Nephron (organoid): ENCODE data around the gene HS3ST2.
"Not testable (repeated sequence)": the region's sequence is repeated elsewhere in the genome, so short reads cannot be mapped to it uniquely, and the experiment has no call there.

Experiments
- H3K27ac Mint-ChIP-seq, 3 experiments: 2 replicates each; pipeline ENCODE4 v1.8.0; 2020; ENCODE audit warnings: mixed read lengths in 3 of 3, mild to moderate bottlenecking in 2 of 3, moderate library complexity in 1 of 3
- H3K27me3 Mint-ChIP-seq: 2 replicates; pipeline ENCODE4 v1.8.0; 2021; ENCODE audit warnings: low read depth, mild to moderate bottlenecking, moderate library complexity, mixed read lengths
- H3K36me3 Mint-ChIP-seq: 2 replicates; pipeline ENCODE4 v1.8.0; 2020; ENCODE audit warnings: low read depth, mixed read lengths
- H3K4me1 Mint-ChIP-seq: 2 replicates; pipeline ENCODE4 v1.8.0; 2020; ENCODE audit warnings: mixed read lengths
- H3K4me3 Mint-ChIP-seq, 3 experiments: 2 replicates each; pipeline ENCODE4 v1.8.0; 2020; ENCODE audit warnings: mild to moderate bottlenecking in 3 of 3, mixed read lengths in 3 of 3, moderate library complexity in 2 of 3
- H3K9me3 Mint-ChIP-seq: 2 replicates; pipeline ENCODE4 v1.8.0; 2020; ENCODE audit warnings: mixed read lengths
- CTCF ChIP-seq, 3 experiments: fragments of 200-600 bp; sonication (generic); IDR thresholded peaks; one replicate each; pipeline ENCODE4 v1.5.0; 2021; ENCODE audit warnings: antibody characterized with exemption in 3 of 3; ENCODE audit not compliant: unreplicated experiment in 3 of 3

Gene HS3ST2

GRCh38 chr16:22815863-22816262 lies 1.9 kb downstream of the HS3ST2 start:
- no peak for TF ChIP-seq CTCF (IDR thresholded peaks at IDR 0.05; ENCODE audit: unreplicated experiment in 3 of 3)
- H3K27me3 Mint-ChIP-seq = peaks cover 80% of the 10 kb centered on the region
- no peak overlapping the region for H3K27ac Mint-ChIP-seq
- H3K4me3 Mint-ChIP-seq = no peak overlapping the region
- peaks cover 6% of the 10 kb centered on the region for H3K4me1 Mint-ChIP-seq
- H3K36me3 Mint-ChIP-seq = no peaks in the 10 kb centered on the region
- no peaks in the 10 kb centered on the region for H3K9me3 Mint-ChIP-seq

GRCh38 chr16:22816475-22816874 lies 2.5 kb downstream of the HS3ST2 start:
- Mint-ChIP-seq H3K4me1 (peaks cover 6% of the 10 kb centered on the region), H3K9me3 (no peaks in the 10 kb centered on the region), H3K36me3 (no peaks in the 10 kb centered on the region), H3K27me3 (peaks cover 82% of the 10 kb centered on the region), H3K27ac (no peak overlapping the region), H3K4me3 (no peak overlapping the region)
- no peak for TF ChIP-seq CTCF (IDR thresholded peaks at IDR 0.05; ENCODE audit: unreplicated experiment in 3 of 3)

- not testable (repeated sequence) for H3K4me1 Mint-ChIP-seq, H3K4me3 Mint-ChIP-seq, H3K27ac Mint-ChIP-seq, H3K9me3 Mint-ChIP-seq, H3K36me3 Mint-ChIP-seq
- peaks cover 65% of the 10 kb centered on the region for H3K27me3 Mint-ChIP-seq
Observed at GRCh38 chr16:22818736-22819135, 4.8 kb downstream of the HS3ST2 start.

- Mint-ChIP-seq H3K27me3 (peaks cover 11% of the 10 kb centered on the region), H3K9me3 (no peaks in the 10 kb centered on the region), H3K36me3 (no peaks in the 10 kb centered on the region), H3K27ac (no peak overlapping the region), H3K4me3 (no peak overlapping the region), H3K4me1 (no peaks in the 10 kb centered on the region)
- no peak for TF ChIP-seq CTCF (IDR thresholded peaks at IDR 0.05; ENCODE audit: unreplicated experiment in 3 of 3)
Observed at GRCh38 chr16:22838681-22839080, 24.7 kb downstream of the HS3ST2 start.

- not testable (repeated sequence) for H3K27ac Mint-ChIP-seq, H3K9me3 Mint-ChIP-seq, H3K4me3 Mint-ChIP-seq, H3K36me3 Mint-ChIP-seq, H3K4me1 Mint-ChIP-seq, H3K27me3 Mint-ChIP-seq
Observed at GRCh38 chr16:22842031-22842430, 28.1 kb downstream of the HS3ST2 start.

- no peaks in the 10 kb centered on the region for H3K9me3 Mint-ChIP-seq
- H3K27me3 Mint-ChIP-seq = peaks cover 12% of the 10 kb centered on the region
- no peak overlapping the region for H3K4me3 Mint-ChIP-seq
- H3K27ac Mint-ChIP-seq = no peak overlapping the region
- H3K4me1 Mint-ChIP-seq = no peaks in the 10 kb centered on the region
- no peak for TF ChIP-seq CTCF (IDR thresholded peaks at IDR 0.05; ENCODE audit: unreplicated experiment in 3 of 3)
- no peaks in the 10 kb centered on the region for H3K36me3 Mint-ChIP-seq
Observed at GRCh38 chr16:22843122-22843521, 29.2 kb downstream of the HS3ST2 start.

GRCh38 chr16:22843856-22844255 lies 29.9 kb downstream of the HS3ST2 start:
- no peak overlapping the region for H3K27ac Mint-ChIP-seq
- H3K36me3 Mint-ChIP-seq = no peaks in the 10 kb centered on the region
- no peaks in the 10 kb centered on the region for H3K4me1 Mint-ChIP-seq
- H3K4me3 Mint-ChIP-seq = no peak overlapping the region
- no peak for TF ChIP-seq CTCF (IDR thresholded peaks at IDR 0.05; ENCODE audit: unreplicated experiment in 3 of 3)
- no peaks in the 10 kb centered on the region for H3K9me3 Mint-ChIP-seq
- H3K27me3 Mint-ChIP-seq = peaks cover 19% of the 10 kb centered on the region
